NCI-H2196 treated with DMSO at 0.1 percent for 48 hours (cell line): ENCODE measurements around the gene KTN1.

Experiments used
- DNase-seq: peaks from one replicate; lab custom pipeline; 2025; ENCODE audit not compliant: unreplicated experiment; lab: John Stamatoyannopoulos, UW

The KTN1 gene

GRCh38 chr14:55574988-55575387 lies 5.0 kb upstream of the KTN1 start:
- no peak for DNase-seq

- DNase-seq, result no peak
Measured at GRCh38 chr14:55577229-55577628, 2.8 kb upstream of the KTN1 start.

GRCh38 chr14:55578511-55578910 lies 1.5 kb upstream of the KTN1 start:
- DNase-seq, result no peak

- DNase-seq, result no peak
Measured at GRCh38 chr14:55580470-55581341, 699 bp downstream of the KTN1 start.

GRCh38 chr14:55581342-55581771 lies 1.4 kb downstream of the KTN1 start:
- no peak for DNase-seq

- no peak for DNase-seq
Measured at GRCh38 chr14:55582746-55583145, 2.7 kb downstream of the KTN1 start.

- no peak for DNase-seq
Measured at GRCh38 chr14:55583942-55584468, 4.0 kb downstream of the KTN1 start.

- no peak for DNase-seq
Measured at GRCh38 chr14:55585854-55586253, 5.8 kb downstream of the KTN1 start.

- DNase-seq, result no peak
Measured at GRCh38 chr14:55586411-55586810, 6.4 kb downstream of the KTN1 start.

- DNase-seq, result no peak
Measured at GRCh38 chr14:55587847-55588246, 7.8 kb downstream of the KTN1 start.

GRCh38 chr14:55588259-55588699 lies 8.3 kb downstream of the KTN1 start:
- DNase-seq, result no peak

GRCh38 chr14:55589171-55589570 lies 9.2 kb downstream of the KTN1 start:
- no peak for DNase-seq

GRCh38 chr14:55592436-55592835 lies 12.4 kb downstream of the KTN1 start:
- DNase-seq, result no peak

GRCh38 chr14:55593698-55594097 lies 13.7 kb downstream of the KTN1 start:
- DNase-seq, result no peak

GRCh38 chr14:55599250-55599879 lies 19.4 kb downstream of the KTN1 start:
- DNase-seq, result no peak

- no peak for DNase-seq
Measured at GRCh38 chr14:55600784-55601561, 21.0 kb downstream of the KTN1 start.

- no peak for DNase-seq
Measured at GRCh38 chr14:55603401-55603953, 23.5 kb downstream of the KTN1 start.

GRCh38 chr14:55604488-55604887 lies 24.5 kb downstream of the KTN1 start:
- DNase-seq, result no peak

- DNase-seq, result no peak
Measured at GRCh38 chr14:55604900-55605418, 25.0 kb downstream of the KTN1 start.

- DNase-seq, result no peak
Measured at GRCh38 chr14:55605793-55606192, 25.8 kb downstream of the KTN1 start.

- DNase-seq, result no peak
Measured at GRCh38 chr14:55607386-55607785, 27.4 kb downstream of the KTN1 start.
